B cell (primary cell): Measurements from ENCODE around the gene COL2A1.

Source experiments
- EZH2 ChIP-seq: IDR thresholded peaks from 2 replicates; pipeline ENCODE4 v1.6.1; 2012; ENCODE audit warnings: borderline replicate concordance, low read depth, mild to moderate bottlenecking, moderate library complexity, low read length; ENCODE audit not compliant: insufficient read depth, poor library complexity, severe bottlenecking
- TF ChIP-seq, protein P1 (sequence below): fragments of 200-600 bp; IDR thresholded peaks from one replicate; pipeline ENCODE4 v1.8.0; 2022; ENCODE audit warnings: antibody characterized with exemption, mild to moderate bottlenecking

DNA sequence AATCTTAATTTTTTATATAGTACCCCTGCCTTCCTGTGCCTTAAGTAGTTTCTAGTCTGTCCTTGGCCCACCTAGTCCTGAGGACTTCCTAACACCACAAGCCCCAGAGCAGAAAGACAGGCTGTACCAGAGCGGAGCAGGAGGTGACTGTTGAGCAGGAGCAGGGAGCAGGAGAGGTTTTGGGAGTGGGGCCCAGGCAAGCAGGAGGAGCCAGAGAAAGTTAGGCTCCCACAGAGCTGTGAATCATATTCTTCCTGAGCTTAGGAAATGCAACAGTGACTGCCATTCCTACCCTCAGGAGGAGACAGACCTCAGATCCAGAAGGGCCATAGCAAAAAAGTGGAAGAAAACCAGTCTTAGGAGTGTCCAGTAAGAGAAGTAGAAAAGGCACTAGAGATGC lies 28.3 kb upstream of the COL2A1 start:
- TF ChIP-seq, protein P1, sequence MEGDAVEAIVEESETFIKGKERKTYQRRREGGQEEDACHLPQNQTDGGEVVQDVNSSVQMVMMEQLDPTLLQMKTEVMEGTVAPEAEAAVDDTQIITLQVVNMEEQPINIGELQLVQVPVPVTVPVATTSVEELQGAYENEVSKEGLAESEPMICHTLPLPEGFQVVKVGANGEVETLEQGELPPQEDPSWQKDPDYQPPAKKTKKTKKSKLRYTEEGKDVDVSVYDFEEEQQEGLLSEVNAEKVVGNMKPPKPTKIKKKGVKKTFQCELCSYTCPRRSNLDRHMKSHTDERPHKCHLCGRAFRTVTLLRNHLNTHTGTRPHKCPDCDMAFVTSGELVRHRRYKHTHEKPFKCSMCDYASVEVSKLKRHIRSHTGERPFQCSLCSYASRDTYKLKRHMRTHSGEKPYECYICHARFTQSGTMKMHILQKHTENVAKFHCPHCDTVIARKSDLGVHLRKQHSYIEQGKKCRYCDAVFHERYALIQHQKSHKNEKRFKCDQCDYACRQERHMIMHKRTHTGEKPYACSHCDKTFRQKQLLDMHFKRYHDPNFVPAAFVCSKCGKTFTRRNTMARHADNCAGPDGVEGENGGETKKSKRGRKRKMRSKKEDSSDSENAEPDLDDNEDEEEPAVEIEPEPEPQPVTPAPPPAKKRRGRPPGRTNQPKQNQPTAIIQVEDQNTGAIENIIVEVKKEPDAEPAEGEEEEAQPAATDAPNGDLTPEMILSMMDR: no peak
- no peak for TF ChIP-seq EZH2
